GM10266 (cell line): ENCODE measurements around the gene WDR31.

ENCODE experiments used
- DNase-seq: peaks from one replicate; pipeline ENCODE4 v3.0.0; 2012; ENCODE audit errors: extremely low spot score
- CTCF ChIP-seq: IDR thresholded peaks from 2 replicates; pipeline ENCODE4 v1.5.1; 2012; ENCODE audit warnings: mild to moderate bottlenecking, low read depth; ENCODE audit not compliant: control insufficient read depth, insufficient read depth; ENCODE audit errors: missing control alignments

The WDR31 gene

GRCh38 chr9:113310538-113310937, 29.5 kb downstream of the WDR31 start:
- DNase-seq = no peak
- no peak for TF ChIP-seq CTCF

GRCh38 chr9:113309204-113309813, 30.8 kb downstream of the WDR31 start:
- peak; percentile 63 for DNase-seq
- peak; percentile 63 for TF ChIP-seq CTCF

GRCh38 chr9:113307396-113307975, 32.6 kb downstream of the WDR31 start:
- no peak for DNase-seq
- TF ChIP-seq CTCF = no peak

- TF ChIP-seq CTCF = no peak
- no peak for DNase-seq
Observed at GRCh38 chr9:113306566-113306965, 33.5 kb downstream of the WDR31 start.

- TF ChIP-seq CTCF = no peak
- DNase-seq = no peak
Observed at GRCh38 chr9:113302792-113303418, 37.2 kb downstream of the WDR31 start, which contains the start of gene RNF183. TSS of gene RNF183 (minus strand) at chr9:113303376. CDS start at chr9:113298184, 5,192 bp downstream.

GRCh38 chr9:113301548-113301947, 38.5 kb downstream of the WDR31 start:
- no peak for DNase-seq
- no peak for TF ChIP-seq CTCF

- no peak for DNase-seq
- TF ChIP-seq CTCF = no peak
Observed at GRCh38 chr9:113299800-113300292, 40.2 kb downstream of the WDR31 start.
